HepG2 (cell line): ENCODE data around the gene S100P. TPM values are rescaled to one million over a fixed set of nuclear protein-coding genes. Genes with fewer than 3 reads are reported as not detected.

Source experiments
- AKNA ChIP-seq: sonication (generic); formaldehyde crosslinking; IDR thresholded peaks from 2 replicates; pipeline ENCODE4 v1.4.0; 2020; ENCODE audit warnings: missing genetic modification reagents, borderline replicate concordance
- BATF2 ChIP-seq: sonication (generic); formaldehyde crosslinking; IDR thresholded peaks from 2 replicates; pipeline ENCODE4 v1.8.0; 2022; ENCODE audit warnings: mild to moderate bottlenecking, missing genetic modification reagents, moderate library complexity
- BCL3 ChIP-seq: sonication (generic); formaldehyde crosslinking; IDR thresholded peaks from 2 replicates; pipeline ENCODE4 v1.5.1; 2020; ENCODE audit warnings: mild to moderate bottlenecking, missing genetic modification reagents, moderate library complexity
- ELF3 ChIP-seq: IDR thresholded peaks from 2 replicates; pipeline ENCODE4 v1.6.1; 2016; ENCODE audit warnings: missing genetic modification reagents, missing compliant biosample characterization
- GABPA ChIP-seq, 2 experiments: IDR thresholded peaks; 2 replicates each; pipeline ENCODE4 v1.6.1; 2011 to 2016; ENCODE audit warnings: low read depth in 2 of 2, low read length in 1 of 2, missing biosample characterization in 1 of 2, missing genetic modification characterization in 1 of 2
- KDM3A ChIP-seq: IDR thresholded peaks from 2 replicates; pipeline ENCODE4 v1.6.1; 2018; ENCODE audit warnings: low read depth, missing compliant biosample characterization
- MEF2D ChIP-seq: sonication (generic); formaldehyde crosslinking; IDR thresholded peaks from 2 replicates; pipeline ENCODE4 v1.5.1; 2020; ENCODE audit warnings: mild to moderate bottlenecking, missing genetic modification reagents
- NONO ChIP-seq, 2 experiments: fragments of 450-650 bp in 1 of 2; sonication (generic) in 1 of 2; formaldehyde crosslinking in 1 of 2; IDR thresholded peaks in 1 of 2; conservative IDR thresholded peaks in 1 of 2; 2 replicates each; pipeline versions ENCODE4 v1.6.1 to v1.8.0; 2017 to 2022; ENCODE audit warnings: mild to moderate bottlenecking in 1 of 2, missing genetic modification reagents in 1 of 2, moderate library complexity in 1 of 2
- NR2F6 ChIP-seq, 2 experiments: IDR thresholded peaks; 2 replicates each; pipeline ENCODE4 v1.6.1; 2016; ENCODE audit warnings: antibody characterized with exemption in 1 of 2, mild to moderate bottlenecking in 1 of 2
- ONECUT2 ChIP-seq: sonication (generic); formaldehyde crosslinking; IDR thresholded peaks from 2 replicates; pipeline ENCODE4 v1.4.0; 2020; ENCODE audit warnings: missing genetic modification reagents
- PHB2 ChIP-seq: fragments of 450-650 bp; IDR thresholded peaks from 2 replicates; pipeline ENCODE4 v1.6.1; 2018; ENCODE audit not compliant: partially characterized antibody
- PRDM10 ChIP-seq: sonication (generic); formaldehyde crosslinking; IDR thresholded peaks from 2 replicates; pipeline ENCODE4 v1.4.0; 2020; ENCODE audit warnings: low read depth, missing genetic modification reagents
- RFX5 ChIP-seq: IDR thresholded peaks from 2 replicates; pipeline ENCODE4 v1.6.1; 2011; ENCODE audit warnings: low read depth, low read length, improper control_type of control experiment
- ZFP1 ChIP-seq: IDR thresholded peaks from 2 replicates; pipeline ENCODE4 v1.6.1; 2016
- ZFP36L2 ChIP-seq: sonication (generic); formaldehyde crosslinking; IDR thresholded peaks from 2 replicates; pipeline ENCODE4 v1.4.0; 2020; ENCODE audit warnings: missing genetic modification reagents
- ZKSCAN5 ChIP-seq: sonication (generic); formaldehyde crosslinking; IDR thresholded peaks from 2 replicates; pipeline ENCODE4 v1.5.1; 2020; ENCODE audit warnings: mild to moderate bottlenecking, missing genetic modification reagents
- ZNF292 ChIP-seq: sonication (generic); formaldehyde crosslinking; IDR thresholded peaks from 2 replicates; pipeline ENCODE4 v1.8.1; 2022; ENCODE audit warnings: mild to moderate bottlenecking, low read depth, missing genetic modification reagents, borderline replicate concordance
- ZNF570 ChIP-seq: sonication (generic); formaldehyde crosslinking; IDR thresholded peaks from 2 replicates; pipeline ENCODE4 v1.4.0; 2020; ENCODE audit warnings: mild to moderate bottlenecking, missing genetic modification reagents, borderline replicate concordance
- polyA plus RNA-seq, 8 experiments: library from polyadenylated mRNA; depleted of rRNA in 3 of 8; stranded (reverse) in 7 of 8; unstranded in 1 of 8; fragments of >200 nt; fragmentation: Illumina TruSeq in 4 of 8; extraction: Trizol in 4 of 8; gene quantifications; 2 replicates each; pipeline versions ENCODE4 v1.2.1 to v1.2.3, GENCODE V29; 2011 to 2016; ENCODE audit warnings: low read depth in 4 of 8, missing spikeins in 1 of 8, mixed read lengths in 1 of 8; ENCODE audit not compliant: insufficient read depth in 1 of 8
- total RNA-seq, 5 experiments: library from RNA; depleted of rRNA; stranded (reverse); fragments of >200 nt; fragmentation: Illumina TruSeq; extraction: Trizol; gene quantifications; 2 replicates each; pipeline ENCODE4 v1.2.3, GENCODE V29; 2016; ENCODE audit warnings: low read depth in 1 of 5

S100P gene
- total and polyA plus RNA-seq, 2 of the 13 experiments (the other 11 are each of a cell fraction or from before 2014, with no cell fraction given): 278 to 1,649 TPM

- TF ChIP-seq AKNA (no peak), BATF2 (peak; percentile 89; the same call in 1 of the 2 replicates), PHB2 (no peak), ELF3 (CRISPR knock-in tag) (peak; percentile 67), ZFP1 (CRISPR knock-in tag) (no peak), BCL3 (peak; percentile 39; the same call in 1 of the 2 replicates), RFX5 (0 out of 2 replicates have a peak, but pooled peaks have one; percentile 13), ZNF570 (no peak), MEF2D (peak; percentile 75), GABPA (IDR thresholded peaks at IDR 0.05; ENCODE audit: low read depth, low read length) (no peak), GABPA (CRISPR knock-in tag; IDR thresholded peaks at IDR 0.05; ENCODE audit: low read depth) (no peak), NR2F6 (IDR thresholded peaks at IDR 0.05) (0 out of 2 replicates have a peak, but pooled peaks have one; percentile 21), NR2F6 (CRISPR knock-in tag; IDR thresholded peaks at IDR 0.05) (no peak), ZNF292 (CRISPR knock-in tag) (no peak), ZKSCAN5 (CRISPR knock-in tag) (no peak), ONECUT2 (no peak), PRDM10 (no peak), KDM3A (CRISPR knock-in tag) (no peak), NONO (IDR thresholded peaks at IDR 0.05) (no peak), NONO (CRISPR knock-in tag; conservative IDR thresholded peaks at IDR 0.05) (peak; percentile 81; the same call in 1 of the 2 replicates), ZFP36L2 (CRISPR knock-in tag) (peak; percentile 92)
These were observed 19.8 kb upstream of the S100P start (continued) for GRCh38 chr4:6673660-6674499.
